Nephron (organoid): ENCODE data around the gene CLDN1.
A peak's percentile ranks its signal among the peaks of the same experiment; 100 is the strongest.

ENCODE experiments used
- H3K27ac Mint-ChIP-seq, 3 experiments: 2 replicates each; pipeline ENCODE4 v1.8.0; 2020; ENCODE audit warnings: mixed read lengths in 3 of 3, mild to moderate bottlenecking in 2 of 3, moderate library complexity in 1 of 3
- H3K27me3 Mint-ChIP-seq: 2 replicates; pipeline ENCODE4 v1.8.0; 2021; ENCODE audit warnings: low read depth, mild to moderate bottlenecking, moderate library complexity, mixed read lengths
- H3K36me3 Mint-ChIP-seq: 2 replicates; pipeline ENCODE4 v1.8.0; 2020; ENCODE audit warnings: low read depth, mixed read lengths
- H3K4me1 Mint-ChIP-seq: 2 replicates; pipeline ENCODE4 v1.8.0; 2020; ENCODE audit warnings: mixed read lengths
- H3K4me3 Mint-ChIP-seq, 3 experiments: 2 replicates each; pipeline ENCODE4 v1.8.0; 2020; ENCODE audit warnings: mild to moderate bottlenecking in 3 of 3, mixed read lengths in 3 of 3, moderate library complexity in 2 of 3
- H3K9me3 Mint-ChIP-seq: 2 replicates; pipeline ENCODE4 v1.8.0; 2020; ENCODE audit warnings: mixed read lengths
- TF ChIP-seq, protein P1 (sequence below), 3 experiments: fragments of 200-600 bp; sonication (generic); IDR thresholded peaks; one replicate each; pipeline ENCODE4 v1.5.0; 2021; ENCODE audit warnings: antibody characterized with exemption in 3 of 3; ENCODE audit not compliant: unreplicated experiment in 3 of 3

The CLDN1 gene

DNA sequence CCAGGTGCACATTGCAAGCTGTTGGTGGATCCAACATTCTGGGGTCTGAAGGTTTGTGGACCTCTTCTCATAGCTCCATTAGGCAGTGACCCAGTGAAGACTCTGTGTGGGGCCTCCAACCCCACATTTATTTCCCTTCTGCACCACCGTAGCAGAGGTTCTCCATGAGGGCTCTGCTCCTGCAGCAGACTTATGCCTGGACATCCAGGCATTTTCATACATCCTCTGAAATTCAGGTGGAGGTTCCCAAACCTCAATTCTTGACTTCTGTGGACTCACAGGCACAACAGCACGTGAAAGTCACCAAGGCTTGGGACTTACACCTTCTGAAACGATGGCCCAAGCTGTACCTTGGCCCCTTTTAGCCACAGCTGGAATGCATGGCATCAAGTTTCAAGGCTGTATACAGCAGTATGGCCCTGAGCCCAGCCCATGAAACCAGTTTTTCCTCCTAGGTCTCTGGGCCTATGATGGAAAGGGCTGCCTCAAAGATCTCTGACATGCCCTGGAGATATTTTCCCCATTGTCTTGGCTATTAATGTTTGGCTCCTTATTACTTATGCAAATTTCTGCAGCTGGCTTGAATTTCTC lies 30.2 kb downstream of the CLDN1 start:
- Mint-ChIP-seq H3K36me3 (peaks cover 5% of the 10 kb centered on the region), H3K27ac (no peak overlapping the region), H3K4me1 (no peaks in the 10 kb centered on the region)

DNA sequence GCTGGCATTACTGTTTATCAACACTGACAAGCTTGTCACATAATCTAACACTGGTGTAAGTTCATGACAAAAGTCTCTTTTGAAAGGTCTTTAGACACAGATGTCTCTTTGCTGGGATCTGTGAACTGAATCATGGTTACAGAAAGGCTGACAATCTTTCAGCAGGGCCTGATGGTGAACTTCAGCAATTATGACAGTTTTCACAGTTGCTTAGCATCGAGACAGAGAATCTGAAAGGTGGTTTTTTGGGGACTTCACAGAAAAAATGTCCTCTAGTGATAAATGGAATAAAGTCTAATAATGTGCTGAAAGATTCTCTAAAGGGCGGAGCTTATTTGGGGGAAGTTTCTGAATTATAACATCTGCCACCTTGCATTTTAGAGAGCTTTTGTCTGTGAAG lies 32.3 kb downstream of the CLDN1 start:
- Mint-ChIP-seq H3K9me3 (peaks cover 23% of the 10 kb centered on the region), H3K36me3 (peaks cover 5% of the 10 kb centered on the region), H3K27ac (no peak overlapping the region), H3K4me3 (no peak overlapping the region), H3K4me1 (no peaks in the 10 kb centered on the region), H3K27me3 (no peaks in the 10 kb centered on the region)
- TF ChIP-seq, protein P1, sequence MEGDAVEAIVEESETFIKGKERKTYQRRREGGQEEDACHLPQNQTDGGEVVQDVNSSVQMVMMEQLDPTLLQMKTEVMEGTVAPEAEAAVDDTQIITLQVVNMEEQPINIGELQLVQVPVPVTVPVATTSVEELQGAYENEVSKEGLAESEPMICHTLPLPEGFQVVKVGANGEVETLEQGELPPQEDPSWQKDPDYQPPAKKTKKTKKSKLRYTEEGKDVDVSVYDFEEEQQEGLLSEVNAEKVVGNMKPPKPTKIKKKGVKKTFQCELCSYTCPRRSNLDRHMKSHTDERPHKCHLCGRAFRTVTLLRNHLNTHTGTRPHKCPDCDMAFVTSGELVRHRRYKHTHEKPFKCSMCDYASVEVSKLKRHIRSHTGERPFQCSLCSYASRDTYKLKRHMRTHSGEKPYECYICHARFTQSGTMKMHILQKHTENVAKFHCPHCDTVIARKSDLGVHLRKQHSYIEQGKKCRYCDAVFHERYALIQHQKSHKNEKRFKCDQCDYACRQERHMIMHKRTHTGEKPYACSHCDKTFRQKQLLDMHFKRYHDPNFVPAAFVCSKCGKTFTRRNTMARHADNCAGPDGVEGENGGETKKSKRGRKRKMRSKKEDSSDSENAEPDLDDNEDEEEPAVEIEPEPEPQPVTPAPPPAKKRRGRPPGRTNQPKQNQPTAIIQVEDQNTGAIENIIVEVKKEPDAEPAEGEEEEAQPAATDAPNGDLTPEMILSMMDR (IDR thresholded peaks at IDR 0.05; ENCODE audit: unreplicated experiment in 3 of 3): no peak

More for the DNA sequence above, 30.2 kb downstream of the CLDN1 start:
- no peaks in the 10 kb centered on the region for H3K27me3 Mint-ChIP-seq
- no peak overlapping the region for H3K4me3 Mint-ChIP-seq
- H3K9me3 Mint-ChIP-seq: peaks cover 18% of the 10 kb centered on the region
- TF ChIP-seq, protein P1 (IDR thresholded peaks at IDR 0.05; ENCODE audit: unreplicated experiment in 3 of 3): no peak

DNA sequence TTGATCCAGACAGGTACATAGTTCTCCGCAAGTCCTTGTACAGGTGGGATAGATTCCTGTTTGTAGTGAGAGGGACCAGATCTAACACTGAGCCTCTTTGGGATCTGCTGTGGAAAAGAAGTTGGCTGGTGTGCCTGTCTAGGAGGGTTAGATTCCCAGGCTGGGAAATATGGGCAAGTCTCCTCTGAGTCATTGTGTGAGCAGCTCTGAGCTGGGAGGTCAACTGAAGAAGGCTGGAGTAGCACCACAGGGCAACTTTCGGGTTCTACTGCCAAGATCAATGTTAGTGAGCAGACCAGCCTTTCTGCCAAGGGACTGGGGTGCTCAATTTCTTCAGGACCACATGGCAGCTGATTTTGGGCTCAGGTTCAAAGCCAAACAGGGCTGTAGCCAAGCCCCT lies 33.4 kb downstream of the CLDN1 start:
- no peak overlapping the region for H3K27ac Mint-ChIP-seq
- peaks cover 5% of the 10 kb centered on the region for H3K36me3 Mint-ChIP-seq
- H3K9me3 Mint-ChIP-seq: peaks cover 26% of the 10 kb centered on the region
- no peaks in the 10 kb centered on the region for H3K27me3 Mint-ChIP-seq
- no peaks in the 10 kb centered on the region for H3K4me1 Mint-ChIP-seq
- no peak overlapping the region for H3K4me3 Mint-ChIP-seq
- TF ChIP-seq, protein P1 (IDR thresholded peaks at IDR 0.05; ENCODE audit: unreplicated experiment in 3 of 3): no peak

DNA sequence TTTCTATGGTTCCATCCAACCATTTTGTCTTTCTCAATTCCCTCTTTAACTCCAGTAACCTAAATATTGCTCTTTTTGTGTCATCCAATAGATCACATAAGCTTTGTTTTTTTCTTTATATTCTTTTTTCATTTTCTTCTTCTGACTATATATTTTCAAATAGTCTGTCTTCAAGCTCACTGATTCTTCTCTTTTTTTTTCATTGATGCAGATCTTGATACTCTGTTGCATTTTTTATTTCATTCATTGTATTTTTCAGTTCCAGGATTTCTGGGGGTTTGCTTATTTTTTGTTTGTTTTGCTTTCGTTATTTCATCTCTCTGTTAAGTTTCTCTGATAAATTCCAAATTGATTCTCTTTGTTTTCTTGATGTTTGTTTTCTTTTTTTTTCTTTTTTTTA lies 36.2 kb downstream of the CLDN1 start:
- TF ChIP-seq, protein P1 (IDR thresholded peaks at IDR 0.05; ENCODE audit: unreplicated experiment in 3 of 3): no peak
- Mint-ChIP-seq H3K4me1 (no peaks in the 10 kb centered on the region), H3K4me3 (no peak overlapping the region), H3K27me3 (no peaks in the 10 kb centered on the region), H3K9me3 (peaks cover 19% of the 10 kb centered on the region), H3K36me3 (peaks cover 4% of the 10 kb centered on the region), H3K27ac (no peak overlapping the region)

DNA sequence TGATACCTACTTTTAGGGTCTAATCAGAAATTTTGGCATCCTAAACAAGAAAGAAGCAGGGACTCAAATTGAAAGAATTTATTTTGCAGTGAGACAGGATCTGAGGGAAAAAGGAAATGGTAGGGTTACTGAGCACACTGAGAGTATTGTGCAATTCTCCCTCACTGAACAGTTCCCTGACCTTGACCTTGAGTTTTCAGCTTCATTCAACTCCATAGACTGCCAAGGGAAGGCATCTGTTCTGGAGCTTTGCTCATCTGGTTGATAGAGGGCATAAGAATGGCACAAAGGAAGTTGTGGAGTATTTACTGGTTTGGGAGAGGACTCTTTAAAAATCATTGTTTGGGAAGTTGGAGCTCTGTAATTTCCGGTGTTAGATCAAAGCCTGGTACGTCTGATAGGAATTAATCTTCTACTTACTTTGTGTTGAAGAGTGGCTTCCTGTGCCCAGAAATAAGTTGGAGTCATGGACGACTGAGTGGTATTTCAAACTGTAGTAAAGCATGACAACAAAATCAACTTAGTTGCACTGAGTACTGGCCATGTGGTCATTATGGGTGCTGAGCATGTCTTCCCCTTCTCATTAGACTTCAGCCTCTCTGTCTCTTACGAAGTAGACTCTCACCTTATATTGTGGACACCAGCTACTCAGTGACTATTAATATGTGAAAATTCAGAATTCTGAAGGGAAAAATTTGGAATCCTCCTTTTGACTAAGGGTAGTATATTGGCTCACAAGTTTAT lies 40.8 kb downstream of the CLDN1 start:
- no peaks in the 10 kb centered on the region for H3K27me3 Mint-ChIP-seq
- no peak overlapping the region for H3K4me3 Mint-ChIP-seq
- H3K9me3 Mint-ChIP-seq: peaks cover 12% of the 10 kb centered on the region
- no peaks in the 10 kb centered on the region for H3K4me1 Mint-ChIP-seq
- TF ChIP-seq, protein P1 (IDR thresholded peaks at IDR 0.05; ENCODE audit: unreplicated experiment in 3 of 3): no peak
- H3K27ac Mint-ChIP-seq: peak overlapping the region; percentile 32 to 51 (median 48)
- no peaks in the 10 kb centered on the region for H3K36me3 Mint-ChIP-seq

DNA sequence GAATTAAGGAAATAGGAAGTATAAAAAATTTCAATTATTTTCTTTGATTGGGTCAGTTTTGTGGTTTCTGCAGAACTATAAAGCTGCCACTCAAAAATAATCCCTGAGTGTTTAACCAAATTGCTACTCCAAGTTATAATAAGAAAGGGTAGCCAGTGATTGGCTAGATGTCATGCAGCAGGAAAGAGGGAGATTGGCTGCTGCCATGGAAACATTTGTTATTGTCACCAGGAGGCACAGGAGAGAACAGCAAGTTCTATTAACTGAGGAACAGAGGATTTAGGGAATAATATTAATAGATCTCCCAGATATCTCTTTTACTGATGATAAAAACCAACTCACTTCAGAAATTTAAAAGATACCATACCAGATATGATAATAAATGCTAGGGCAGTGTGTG lies 42.6 kb downstream of the CLDN1 start:
- H3K4me3 Mint-ChIP-seq: no peak overlapping the region
- no peaks in the 10 kb centered on the region for H3K36me3 Mint-ChIP-seq
- H3K4me1 Mint-ChIP-seq: no peaks in the 10 kb centered on the region
- H3K27me3 Mint-ChIP-seq: no peaks in the 10 kb centered on the region
- H3K27ac Mint-ChIP-seq: no peak overlapping the region
- TF ChIP-seq, protein P1 (IDR thresholded peaks at IDR 0.05; ENCODE audit: unreplicated experiment in 3 of 3): no peak
- H3K9me3 Mint-ChIP-seq: peaks cover 7% of the 10 kb centered on the region
